IPS-18c (cell line): Measurements from ENCODE around the gene F8.
A peak's percentile ranks its signal among the peaks of the same experiment; 100 is the strongest.
"Not testable (repeated sequence)": the region's sequence is repeated elsewhere in the genome, so short reads cannot be mapped to it uniquely, and the experiment has no call there.

Source experiments
- H3K4me3 ChIP-seq: 2 replicates; pipeline ENCODE4 v1.7.0; 2013; ENCODE audit warnings: low read depth, mild to moderate bottlenecking, low read length, moderate library complexity; ENCODE audit not compliant: insufficient read depth
- H3K9me3 ChIP-seq: one replicate; pipeline ENCODE4 v1.6.1; 2013; ENCODE audit warnings: mild to moderate bottlenecking, low read length, moderate library complexity; ENCODE audit not compliant: control insufficient read depth, insufficient read depth

F8 gene

DNA sequence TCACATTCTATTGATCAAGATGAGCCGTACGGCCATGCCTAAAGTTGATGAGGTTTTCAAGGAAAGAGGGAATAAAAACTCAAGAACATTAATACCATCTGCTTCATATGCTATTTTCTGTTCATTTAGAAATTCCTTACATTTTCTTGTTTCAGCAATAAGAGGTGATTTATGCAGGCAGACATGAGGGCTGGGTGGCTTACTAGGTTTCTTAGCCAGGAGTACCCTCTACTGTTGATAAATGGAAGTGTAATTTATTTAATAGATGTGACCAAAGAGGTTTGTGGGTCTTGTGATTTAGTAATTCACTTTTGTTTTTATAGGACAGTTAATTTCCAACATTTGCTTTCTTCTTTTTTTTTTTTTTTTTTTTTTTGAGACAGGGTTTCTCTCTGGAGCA, 181.7 kb downstream of the F8 start:
- Histone ChIP-seq H3K4me3 (no peak overlapping the region), H3K9me3 (peaks cover 3% of the 10 kb centered on the region)

DNA sequence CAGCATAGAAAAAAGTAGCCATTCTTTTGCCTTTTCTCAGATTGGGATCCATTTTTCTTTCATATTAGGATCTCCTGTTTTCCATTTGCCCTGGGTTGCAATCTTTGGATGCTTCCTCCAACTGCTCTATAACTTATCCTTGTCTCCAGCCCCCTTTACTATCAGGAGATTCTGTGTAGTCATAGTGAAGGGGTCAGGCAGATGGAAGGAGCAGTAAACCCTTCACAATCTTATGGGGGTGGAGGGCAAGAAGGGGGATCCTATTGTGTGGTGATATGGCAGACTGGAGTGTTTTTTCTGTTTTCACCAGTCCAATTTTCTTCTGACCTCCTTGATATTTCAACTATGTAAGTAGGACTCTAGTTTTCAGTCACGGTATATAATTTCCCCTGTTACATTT, 186.4 kb downstream of the F8 start:
- H3K9me3 ChIP-seq = peaks cover 3% of the 10 kb centered on the region
- no peak overlapping the region for H3K4me3 ChIP-seq

DNA sequence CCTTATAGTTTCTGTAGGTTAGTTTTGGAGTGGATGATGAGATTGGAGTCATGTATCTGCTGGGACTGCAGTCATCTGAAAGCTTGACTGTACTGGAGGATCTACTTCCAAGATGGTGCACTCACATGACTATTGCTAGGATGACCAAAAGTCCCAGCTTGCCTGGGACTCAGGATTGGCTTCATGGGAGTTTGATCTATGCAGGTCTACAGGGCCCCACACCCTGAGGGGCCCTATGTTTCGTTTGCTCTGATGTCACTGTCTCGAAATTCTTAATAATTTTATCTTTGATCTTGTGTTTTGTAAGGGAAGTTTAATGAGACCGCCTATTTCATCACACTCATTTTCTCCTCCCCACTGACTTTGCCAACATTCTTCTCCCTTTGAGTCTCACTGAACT, 188.0 kb downstream of the F8 start, which contains the start of gene SMIM9:
Gene SMIM9 (minus strand): TSS at position 101 of the 400 bp plus-strand sequence. CDS start 3,806 bp downstream, outside the sequence.
- no peak within 1 kb of the TSS for H3K4me3 ChIP-seq

DNA sequence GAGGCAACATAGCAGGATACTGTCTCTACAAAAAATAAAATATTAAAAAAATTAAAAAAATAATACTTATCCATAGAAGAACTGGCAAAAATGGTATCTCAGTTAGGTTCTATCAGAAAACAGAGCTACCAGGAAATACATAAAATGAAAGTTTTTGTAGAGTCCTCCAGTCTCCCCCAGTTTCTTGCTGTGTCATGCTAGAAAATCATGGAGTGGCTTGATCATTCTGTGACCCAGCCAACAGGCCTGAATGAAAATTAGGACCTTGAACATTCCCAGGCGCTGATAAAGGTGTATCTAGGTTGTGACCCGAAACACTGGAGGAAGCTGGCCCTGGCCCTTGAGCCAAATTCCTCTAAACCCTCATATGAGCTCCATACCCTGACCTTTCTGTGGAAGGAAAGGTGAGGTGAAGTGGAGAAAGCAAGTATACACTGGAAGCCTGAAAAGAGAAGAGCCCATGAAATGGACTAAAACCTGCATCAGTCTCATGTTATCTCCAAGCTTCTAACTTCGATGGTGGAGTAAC, 188.7 kb downstream of the F8 start:
- Histone ChIP-seq H3K4me3 (no peak overlapping the region), H3K9me3 (no peaks in the 10 kb centered on the region)

More for the DNA sequence above, 188.0 kb downstream of the F8 start, which contains the start of gene SMIM9:
- H3K9me3 ChIP-seq = peaks cover 3% of the 10 kb centered on the region

DNA sequence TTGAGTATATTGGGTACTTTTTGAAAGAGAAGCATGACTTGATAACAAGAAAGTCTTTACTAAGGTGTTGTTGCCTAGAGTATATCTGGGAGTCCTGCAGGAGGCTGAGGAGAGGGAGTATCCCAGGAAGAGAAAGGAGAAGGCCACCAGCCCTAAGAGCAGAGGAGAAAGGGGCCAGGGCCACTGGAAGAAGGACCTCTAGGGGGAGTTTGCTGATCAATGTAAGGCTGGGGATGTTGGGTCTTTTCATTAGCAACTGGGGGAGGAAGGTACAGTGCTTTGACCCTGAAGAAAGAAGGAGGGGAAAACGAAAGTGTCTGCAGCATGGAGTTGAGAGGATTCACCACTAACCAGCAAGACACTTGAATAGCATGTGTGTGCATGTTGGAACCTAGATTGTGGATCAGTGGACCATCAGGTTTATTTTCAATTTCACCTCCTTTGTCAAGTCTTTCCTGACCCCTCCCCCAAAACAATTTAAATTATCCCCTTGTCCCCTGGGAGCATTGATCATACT, 192.5 kb downstream of the F8 start:
- H3K9me3 ChIP-seq = peaks cover 2% of the 10 kb centered on the region

DNA sequence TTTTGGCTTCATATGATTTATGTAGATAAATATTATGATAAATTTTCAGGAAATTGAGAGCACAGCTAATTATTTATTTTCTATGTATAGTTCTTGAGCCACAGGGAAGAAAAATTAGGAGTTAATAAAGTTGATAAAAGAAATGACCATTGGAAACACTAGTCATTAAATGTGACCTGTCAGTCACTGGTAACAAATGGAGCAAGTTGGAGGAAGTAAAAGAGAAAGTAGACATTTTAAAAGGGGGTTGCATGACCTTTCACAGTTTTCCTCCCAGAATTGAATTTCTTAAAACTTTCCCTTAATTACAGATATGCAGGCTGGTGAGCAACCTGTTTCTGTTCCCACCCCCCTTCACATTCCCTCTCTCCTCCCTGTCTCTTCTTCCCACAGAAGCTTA, 193.4 kb downstream of the F8 start:
- H3K9me3 ChIP-seq = peaks cover 2% of the 10 kb centered on the region
- no peak overlapping the region for H3K4me3 ChIP-seq

More for the DNA sequence above, 192.5 kb downstream of the F8 start:
- no peak overlapping the region for H3K4me3 ChIP-seq

DNA sequence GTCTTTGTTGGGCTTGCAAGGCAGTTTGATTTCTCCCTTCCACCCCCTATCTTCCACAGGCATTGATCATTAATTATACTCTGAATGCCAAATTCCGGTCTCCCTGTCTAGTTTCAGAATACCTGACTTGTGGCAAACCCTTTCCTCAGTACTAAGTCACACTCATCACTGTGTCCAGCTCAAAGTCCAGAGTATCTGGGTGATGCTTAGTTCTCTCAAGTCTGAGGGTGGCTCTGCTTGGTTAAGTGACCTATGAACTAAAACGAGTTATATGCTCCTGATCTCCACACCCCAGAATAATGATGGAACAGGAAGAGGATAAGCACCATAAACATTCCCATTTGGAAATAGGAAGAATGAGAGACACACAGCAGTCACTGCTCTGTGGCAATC, 194.5 kb downstream of the F8 start:
- Histone ChIP-seq H3K9me3 (peaks cover 4% of the 10 kb centered on the region), H3K4me3 (no peak overlapping the region)

DNA sequence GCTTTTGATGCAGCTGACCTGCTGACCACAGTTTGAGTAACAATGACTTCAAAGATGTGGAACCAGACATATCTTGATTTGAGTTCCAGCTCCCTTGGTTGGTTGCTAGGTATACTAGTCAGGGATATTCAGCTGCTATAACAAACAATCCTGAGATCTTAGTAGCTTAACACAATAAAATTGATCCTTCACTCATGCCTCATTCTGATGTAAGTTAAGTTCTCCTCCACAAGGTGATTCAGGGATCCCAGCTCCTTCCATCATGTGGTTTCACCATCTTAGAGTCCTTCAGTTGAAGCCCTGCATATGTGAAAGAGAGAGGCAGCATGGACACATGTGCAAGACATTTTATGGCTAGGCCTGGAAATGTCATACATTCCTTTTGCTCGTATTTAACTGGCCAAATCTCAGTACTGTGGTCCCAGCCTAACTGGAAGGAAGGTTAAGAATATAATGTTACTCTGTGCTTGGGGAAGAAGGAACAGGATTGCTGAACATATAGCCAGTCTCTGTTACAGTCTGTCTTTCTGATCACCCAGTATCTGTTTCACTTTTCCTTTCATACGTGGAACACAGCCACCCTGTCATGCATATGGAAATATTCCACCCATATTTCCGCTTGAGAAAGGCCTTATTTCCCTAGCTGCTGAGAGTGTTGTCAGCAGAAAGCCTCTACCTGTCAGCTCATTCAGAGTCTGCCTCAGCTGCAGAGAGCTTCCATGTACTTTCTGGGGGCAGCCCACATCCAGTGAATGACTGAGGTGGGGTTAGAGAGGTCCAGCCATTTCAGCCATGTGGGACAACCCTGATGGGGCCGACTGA, 195.1 kb downstream of the F8 start:
- H3K4me3 ChIP-seq = no peak overlapping the region
- peaks cover 6% of the 10 kb centered on the region for H3K9me3 ChIP-seq

DNA sequence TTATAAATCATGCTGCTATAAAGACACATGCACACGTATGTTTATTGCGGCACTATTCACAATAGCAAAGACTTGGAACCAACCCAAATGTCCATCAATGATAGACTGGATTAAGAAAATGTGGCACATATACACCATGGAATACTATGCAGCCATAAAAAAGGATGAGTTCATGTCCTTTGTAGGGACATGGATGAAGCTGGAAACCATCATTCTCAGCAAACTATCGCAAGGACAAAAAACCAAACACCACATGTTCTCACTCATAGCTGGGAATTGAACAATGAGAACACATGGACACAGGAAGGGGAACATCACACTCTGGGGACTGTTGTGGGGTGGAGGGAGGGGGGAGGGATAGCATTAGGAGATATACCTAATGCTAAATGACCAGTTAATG, 196.9 kb downstream of the F8 start:
- not testable (repeated sequence) for H3K9me3 ChIP-seq, H3K4me3 ChIP-seq

DNA sequence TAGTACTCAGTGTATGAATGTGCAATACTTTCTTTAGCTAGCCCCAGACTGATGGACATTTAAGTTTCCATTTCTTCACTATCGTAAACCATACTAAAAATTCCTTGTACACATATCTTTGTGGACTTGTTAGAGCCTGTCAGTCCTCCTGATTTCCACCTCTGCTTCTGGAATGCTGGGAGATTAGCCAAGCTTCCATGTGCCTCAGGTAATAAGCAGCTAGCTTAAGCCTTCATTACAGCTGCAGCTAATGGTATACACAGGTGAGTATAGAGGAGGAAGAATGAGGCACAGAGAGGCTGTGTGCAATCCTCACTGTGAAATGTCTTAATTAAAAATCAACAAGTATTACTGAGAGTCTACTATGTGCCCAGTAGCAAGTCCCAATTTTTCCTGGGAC, 197.9 kb downstream of the F8 start:
- peaks cover 7% of the 10 kb centered on the region for H3K9me3 ChIP-seq
- H3K4me3 ChIP-seq = no peak overlapping the region

DNA sequence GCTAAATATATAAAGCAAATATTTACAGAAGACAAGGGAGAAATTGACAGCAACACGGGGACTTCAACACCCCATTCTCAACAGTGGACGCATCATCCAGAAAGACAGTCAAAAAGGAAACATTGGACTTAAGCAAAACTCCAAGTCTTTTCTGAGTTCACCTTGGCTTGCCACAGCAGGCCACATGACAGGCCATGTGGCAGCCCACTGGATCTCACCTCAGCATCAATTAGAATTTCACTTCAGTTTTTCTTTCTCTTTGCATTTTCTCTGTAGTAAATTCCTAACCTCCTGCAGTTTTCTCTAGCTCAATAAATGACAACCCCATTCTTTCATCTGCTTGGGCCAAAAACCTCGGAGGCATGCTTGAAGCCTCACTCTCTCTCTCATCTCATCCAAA, 200.5 kb downstream of the F8 start:
- Histone ChIP-seq H3K9me3 (peaks cover 9% of the 10 kb centered on the region), H3K4me3 (no peak overlapping the region)

DNA sequence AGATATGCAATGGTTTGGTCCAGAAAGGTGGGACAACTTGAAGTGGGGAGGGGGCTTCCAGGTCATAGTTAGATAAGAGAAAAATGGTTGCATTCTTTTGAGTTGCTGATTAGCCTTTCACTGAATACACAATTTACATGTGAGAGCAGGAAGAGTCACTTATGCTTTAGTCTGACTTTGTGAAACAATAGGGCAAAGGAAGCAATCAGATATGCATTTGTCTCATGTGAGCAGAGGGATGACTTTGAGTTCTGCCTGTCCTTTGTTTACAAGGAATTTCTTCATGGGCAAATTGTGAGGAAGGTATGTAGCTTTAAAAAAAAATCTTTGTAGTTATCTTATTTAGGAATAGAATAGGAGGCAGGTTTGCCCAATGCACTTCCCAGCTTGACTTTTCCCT, 201.0 kb downstream of the F8 start:
- H3K4me3 ChIP-seq = no peak overlapping the region
- H3K9me3 ChIP-seq = peaks cover 9% of the 10 kb centered on the region

DNA sequence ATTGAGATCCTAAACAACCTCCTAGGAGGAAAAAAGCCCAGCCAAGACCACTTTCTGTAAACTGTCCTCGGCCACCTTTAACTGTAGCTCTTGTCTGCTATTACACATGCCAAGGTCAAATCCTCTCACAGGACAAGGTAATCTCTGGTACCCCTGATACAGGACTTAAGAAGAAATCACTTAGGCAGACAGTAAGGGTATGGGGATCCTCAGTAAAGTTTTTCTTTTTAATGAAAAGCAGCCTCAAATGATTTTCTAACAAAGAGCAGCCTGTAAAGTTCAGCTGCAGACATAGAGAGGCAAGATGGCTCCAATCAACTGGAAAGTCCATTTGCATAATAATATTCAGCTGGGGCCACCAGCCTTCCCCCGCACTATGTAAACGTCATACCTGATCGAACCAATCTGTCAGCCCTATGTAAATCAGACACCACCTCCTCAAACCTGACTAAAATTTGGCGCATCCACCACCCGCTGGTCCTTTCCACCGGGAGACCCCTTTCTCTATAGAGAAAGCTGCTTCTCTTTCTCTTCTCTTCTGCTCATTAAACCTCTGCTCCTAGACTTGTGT, 202.7 kb downstream of the F8 start:
- peaks cover 7% of the 10 kb centered on the region for H3K9me3 ChIP-seq
- H3K4me3 ChIP-seq = 0 out of 2 replicates have a peak overlapping the region, but pooled peaks have one; percentile 6

DNA sequence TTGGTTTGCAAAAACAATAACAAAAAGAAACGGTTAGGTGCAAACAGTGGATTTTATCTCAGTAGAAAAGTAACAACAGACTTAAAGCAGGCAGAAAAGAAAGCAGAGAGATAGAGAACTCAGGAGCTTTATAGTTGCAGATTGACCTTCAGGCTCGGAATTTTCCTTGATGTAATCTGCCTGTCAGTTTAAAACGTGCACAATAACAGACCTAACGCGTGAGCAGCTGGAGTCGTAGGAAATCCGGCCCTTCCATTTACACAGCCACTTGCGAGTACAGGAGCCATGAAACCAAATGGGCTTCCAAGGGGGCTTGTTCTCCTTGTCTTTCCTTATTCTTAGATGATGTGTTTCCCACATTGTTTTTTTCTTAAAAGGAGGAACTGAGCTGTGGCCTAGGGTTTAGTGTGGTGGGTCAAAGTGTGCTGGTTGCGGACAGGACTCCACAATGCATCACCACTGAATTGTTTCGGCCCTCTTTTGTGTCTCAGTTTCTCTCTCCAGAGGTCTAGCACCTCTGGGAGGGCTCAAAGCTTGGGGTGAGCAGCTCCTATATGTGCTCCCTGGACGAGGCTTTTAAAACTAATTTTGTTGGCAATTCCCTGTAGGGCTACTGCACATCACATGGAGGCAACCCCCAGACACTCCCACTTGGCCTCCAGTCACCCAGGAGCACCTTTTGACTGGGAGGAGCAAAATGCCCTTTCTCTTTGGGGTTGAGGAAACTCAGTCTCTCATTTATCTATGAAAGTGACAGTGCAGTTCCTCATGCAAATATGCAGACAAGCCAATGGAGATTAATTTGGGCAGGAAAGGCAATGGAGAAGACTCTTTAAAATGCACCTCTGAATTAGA, 203.4 kb downstream of the F8 start:
- H3K9me3 ChIP-seq = peaks cover 7% of the 10 kb centered on the region
- 0 out of 2 replicates have a peak overlapping the region, but pooled peaks have one; percentile 6 for H3K4me3 ChIP-seq

DNA sequence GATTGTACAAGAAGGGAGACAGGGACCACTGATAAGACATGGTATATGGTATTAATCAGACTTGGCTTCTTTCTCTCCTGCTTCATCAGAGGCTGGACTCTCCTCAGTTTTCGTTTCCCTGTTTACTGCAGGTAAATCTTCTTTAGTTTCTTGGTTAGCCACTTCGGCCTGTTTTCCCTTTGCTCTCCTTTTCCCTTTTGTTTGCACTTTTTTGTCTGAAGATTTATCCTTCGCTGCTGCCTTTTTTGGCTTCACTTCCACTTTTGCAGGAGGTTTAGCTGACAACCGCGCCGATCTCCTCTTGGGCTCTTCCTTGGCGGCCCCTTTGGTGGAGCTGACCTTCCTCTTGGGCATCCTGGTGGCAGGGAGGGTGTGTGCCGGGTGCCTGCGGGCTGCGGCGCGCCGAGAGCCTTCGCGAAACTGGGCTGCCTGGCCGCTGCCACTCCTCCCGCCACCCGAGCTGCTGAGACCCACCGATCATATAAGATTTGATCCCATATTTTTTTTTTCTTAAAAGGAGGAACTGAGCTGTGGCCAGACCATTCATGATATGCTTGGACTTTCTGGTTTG, 205.4 kb downstream of the F8 start:
- not testable (repeated sequence) for H3K4me3 ChIP-seq, H3K9me3 ChIP-seq

DNA sequence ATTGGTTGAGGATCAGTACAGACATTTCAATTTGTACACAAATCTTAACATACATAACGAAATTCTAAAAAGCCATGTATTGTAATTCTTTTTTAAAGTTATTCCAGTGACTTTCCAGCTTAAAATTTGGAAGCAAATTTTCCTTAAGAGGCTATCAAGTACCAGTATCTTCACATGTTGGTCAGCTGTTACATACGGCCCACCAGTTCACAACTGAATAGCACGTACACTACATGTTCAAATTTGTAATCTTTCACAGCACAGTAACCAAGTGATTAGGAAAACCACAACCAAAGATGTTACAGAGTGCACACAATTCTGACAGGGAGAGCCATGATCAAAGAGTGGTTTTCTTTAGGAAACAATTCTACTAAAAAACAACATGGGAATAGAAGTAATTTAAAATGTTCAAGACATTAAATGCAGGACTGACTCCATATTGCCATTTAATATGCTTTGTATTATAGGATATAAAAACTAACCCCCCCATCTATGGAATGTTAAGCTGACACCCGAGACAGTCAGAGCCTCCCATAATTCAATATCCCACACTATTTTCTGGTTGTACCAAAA, 206.1 kb downstream of the F8 start:
- H3K9me3 ChIP-seq = not testable (repeated sequence)

More for the DNA sequence above, 206.1 kb downstream of the F8 start:
- not testable (repeated sequence) for H3K4me3 ChIP-seq
